Endothelial cell (in vitro differentiated cells): Measurements from ENCODE around the gene FGF4. TPM values are rescaled to one million over a fixed set of nuclear protein-coding genes. Genes with fewer than 3 reads are reported as not detected.

ENCODE experiments used
- DNase-seq: peaks from one replicate; pipeline ENCODE4 v3.0.0; 2021; ENCODE audit warnings: low spot score
- H3K27ac Mint-ChIP-seq: one replicate; pipeline ENCODE4 v1.8.0; 2021; ENCODE audit warnings: mixed read lengths, inconsistent platforms; ENCODE audit not compliant: unreplicated experiment
- H3K27me3 Mint-ChIP-seq: one replicate; pipeline ENCODE4 v1.8.0; 2021; ENCODE audit warnings: mild to moderate bottlenecking, moderate library complexity, mixed read lengths, inconsistent platforms; ENCODE audit not compliant: unreplicated experiment
- H3K36me3 Mint-ChIP-seq: one replicate; pipeline ENCODE4 v1.8.0; 2021; ENCODE audit warnings: mild to moderate bottlenecking, low read depth, mixed read lengths, inconsistent platforms; ENCODE audit not compliant: unreplicated experiment
- H3K4me1 Mint-ChIP-seq: one replicate; pipeline ENCODE4 v1.8.0; 2021; ENCODE audit warnings: mild to moderate bottlenecking, mixed read lengths, inconsistent platforms; ENCODE audit not compliant: unreplicated experiment
- H3K4me3 Mint-ChIP-seq: one replicate; pipeline ENCODE4 v1.8.0; 2021; ENCODE audit warnings: mild to moderate bottlenecking, mixed read lengths, inconsistent platforms; ENCODE audit not compliant: unreplicated experiment
- H3K9me3 Mint-ChIP-seq: one replicate; pipeline ENCODE4 v1.8.0; 2021; ENCODE audit warnings: mixed read lengths, inconsistent platforms; ENCODE audit not compliant: unreplicated experiment
- total RNA-seq: library from RNA; stranded (reverse); fragmentation: NEBNext Ultra II Directional; extraction: Animal tissue kit (Norgen Biotek cat#: 25700); gene quantifications from one replicate; pipeline ENCODE4 v1.2.1, GENCODE V29; 2021; ENCODE audit not compliant: unreplicated experiment
- TF ChIP-seq, protein P1 (sequence below): fragments of 200-600 bp; sonication (generic); IDR thresholded peaks from one replicate; pipeline ENCODE4 v1.5.0; 2021; ENCODE audit warnings: antibody characterized with exemption; ENCODE audit not compliant: unreplicated experiment

The FGF4 gene
- total RNA-seq, 1 donor from 2014 or later: not detected

DNA sequence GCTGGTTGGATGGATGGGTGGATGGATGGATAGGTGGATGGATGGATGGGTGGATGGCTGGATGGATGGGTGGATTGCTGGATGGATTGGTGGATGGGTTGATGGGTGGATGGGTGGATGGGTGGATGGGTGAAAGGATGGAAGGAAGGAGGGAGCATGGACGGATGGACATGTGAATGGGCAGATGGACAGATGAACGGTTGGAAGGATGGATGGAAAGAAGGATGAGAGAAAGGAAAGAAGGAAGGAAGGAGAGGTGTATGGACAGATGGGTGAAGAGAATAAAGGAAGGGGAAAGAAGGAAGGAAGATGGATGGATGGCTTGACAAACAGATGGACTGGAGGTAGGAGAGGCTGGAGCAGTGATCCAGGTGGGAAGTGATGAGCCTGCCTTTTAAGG lies 38.7 kb upstream of the FGF4 start:
- Mint-ChIP-seq H3K36me3 (peaks cover 8% of the 10 kb centered on the region), H3K27me3 (peaks cover 18% of the 10 kb centered on the region), H3K4me1 (no peaks in the 10 kb centered on the region), H3K4me3 (no peak overlapping the region), H3K27ac (no peak overlapping the region), H3K9me3 (no peaks in the 10 kb centered on the region)
- DNase-seq: no peak
- TF ChIP-seq, protein P1, sequence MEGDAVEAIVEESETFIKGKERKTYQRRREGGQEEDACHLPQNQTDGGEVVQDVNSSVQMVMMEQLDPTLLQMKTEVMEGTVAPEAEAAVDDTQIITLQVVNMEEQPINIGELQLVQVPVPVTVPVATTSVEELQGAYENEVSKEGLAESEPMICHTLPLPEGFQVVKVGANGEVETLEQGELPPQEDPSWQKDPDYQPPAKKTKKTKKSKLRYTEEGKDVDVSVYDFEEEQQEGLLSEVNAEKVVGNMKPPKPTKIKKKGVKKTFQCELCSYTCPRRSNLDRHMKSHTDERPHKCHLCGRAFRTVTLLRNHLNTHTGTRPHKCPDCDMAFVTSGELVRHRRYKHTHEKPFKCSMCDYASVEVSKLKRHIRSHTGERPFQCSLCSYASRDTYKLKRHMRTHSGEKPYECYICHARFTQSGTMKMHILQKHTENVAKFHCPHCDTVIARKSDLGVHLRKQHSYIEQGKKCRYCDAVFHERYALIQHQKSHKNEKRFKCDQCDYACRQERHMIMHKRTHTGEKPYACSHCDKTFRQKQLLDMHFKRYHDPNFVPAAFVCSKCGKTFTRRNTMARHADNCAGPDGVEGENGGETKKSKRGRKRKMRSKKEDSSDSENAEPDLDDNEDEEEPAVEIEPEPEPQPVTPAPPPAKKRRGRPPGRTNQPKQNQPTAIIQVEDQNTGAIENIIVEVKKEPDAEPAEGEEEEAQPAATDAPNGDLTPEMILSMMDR: no peak

DNA sequence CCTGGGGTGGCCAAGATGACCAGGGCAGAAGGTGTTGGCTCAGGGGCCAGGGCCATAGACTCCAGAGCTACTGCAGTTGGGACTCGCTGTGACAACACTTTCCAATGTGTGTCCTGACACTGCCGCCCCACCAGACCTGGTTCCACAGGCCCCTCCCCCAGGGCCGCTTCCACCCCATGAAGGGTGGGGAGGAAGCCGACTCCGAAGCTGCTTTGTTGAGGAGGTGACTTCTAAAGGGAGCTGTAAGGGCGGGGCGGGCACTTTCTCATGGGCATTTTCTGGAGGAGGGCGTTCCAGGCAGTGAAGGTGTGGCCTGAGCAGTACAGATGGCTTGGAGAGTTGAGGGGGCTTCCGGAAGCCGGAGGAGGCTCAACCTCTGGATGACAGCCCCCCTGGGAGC lies 37.8 kb upstream of the FGF4 start:
- Mint-ChIP-seq H3K9me3 (no peaks in the 10 kb centered on the region), H3K4me3 (no peak overlapping the region), H3K36me3 (peaks cover 8% of the 10 kb centered on the region), H3K27me3 (peaks cover 18% of the 10 kb centered on the region), H3K27ac (no peak overlapping the region), H3K4me1 (no peaks in the 10 kb centered on the region)
- TF ChIP-seq, protein P1: no peak
- no peak for DNase-seq

DNA sequence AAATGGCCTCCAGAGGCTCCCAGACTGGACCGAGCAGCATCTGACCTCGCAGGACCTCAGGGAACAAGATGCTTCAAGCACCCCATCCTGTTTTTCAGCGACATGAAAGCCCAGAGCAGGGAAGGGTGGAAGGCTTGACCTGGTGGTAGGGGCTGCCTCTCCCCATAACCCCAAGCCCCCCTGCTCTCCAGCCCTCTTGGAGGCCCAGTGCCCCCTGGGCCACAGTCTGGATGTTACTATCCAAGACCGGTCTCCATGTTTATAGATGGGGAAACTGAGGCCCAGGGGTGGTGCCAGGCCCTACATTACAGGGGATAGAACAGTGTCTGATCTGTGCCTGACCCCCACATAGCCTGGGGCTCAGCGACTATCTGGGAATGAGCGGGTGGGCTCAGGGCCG lies 37.1 kb upstream of the FGF4 start:
- Mint-ChIP-seq H3K27me3 (peaks cover 18% of the 10 kb centered on the region), H3K36me3 (peaks cover 8% of the 10 kb centered on the region)
- TF ChIP-seq, protein P1: no peak

DNA sequence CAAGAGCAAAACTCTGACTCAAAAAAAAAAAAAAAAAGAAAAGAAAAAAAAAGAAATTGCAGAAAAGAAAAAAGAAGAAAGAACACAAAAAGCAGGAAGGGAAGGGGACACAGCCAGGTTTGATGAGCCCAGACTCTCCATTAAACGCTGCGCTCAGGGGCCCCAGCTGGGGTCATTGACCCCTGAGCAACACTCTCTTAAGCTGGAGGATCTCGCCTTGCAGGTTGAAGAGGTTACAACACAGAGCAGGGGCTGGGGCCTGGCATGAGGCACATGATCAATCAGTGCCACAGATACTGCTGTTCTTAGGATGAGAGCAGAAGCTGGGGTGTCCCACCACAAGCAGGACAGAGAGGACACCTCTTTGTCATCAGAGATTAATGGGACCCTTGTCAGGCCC lies 36.3 kb upstream of the FGF4 start:
- Mint-ChIP-seq H3K36me3 (peaks cover 8% of the 10 kb centered on the region), H3K4me3 (no peak overlapping the region), H3K9me3 (no peaks in the 10 kb centered on the region), H3K4me1 (no peaks in the 10 kb centered on the region), H3K27me3 (peaks cover 14% of the 10 kb centered on the region), H3K27ac (no peak overlapping the region)
- DNase-seq: no peak
- TF ChIP-seq, protein P1: no peak

More for the DNA sequence above, 37.1 kb upstream of the FGF4 start:
- Mint-ChIP-seq H3K9me3 (no peaks in the 10 kb centered on the region), H3K27ac (no peak overlapping the region), H3K4me3 (no peak overlapping the region), H3K4me1 (no peaks in the 10 kb centered on the region)
- no peak for DNase-seq

DNA sequence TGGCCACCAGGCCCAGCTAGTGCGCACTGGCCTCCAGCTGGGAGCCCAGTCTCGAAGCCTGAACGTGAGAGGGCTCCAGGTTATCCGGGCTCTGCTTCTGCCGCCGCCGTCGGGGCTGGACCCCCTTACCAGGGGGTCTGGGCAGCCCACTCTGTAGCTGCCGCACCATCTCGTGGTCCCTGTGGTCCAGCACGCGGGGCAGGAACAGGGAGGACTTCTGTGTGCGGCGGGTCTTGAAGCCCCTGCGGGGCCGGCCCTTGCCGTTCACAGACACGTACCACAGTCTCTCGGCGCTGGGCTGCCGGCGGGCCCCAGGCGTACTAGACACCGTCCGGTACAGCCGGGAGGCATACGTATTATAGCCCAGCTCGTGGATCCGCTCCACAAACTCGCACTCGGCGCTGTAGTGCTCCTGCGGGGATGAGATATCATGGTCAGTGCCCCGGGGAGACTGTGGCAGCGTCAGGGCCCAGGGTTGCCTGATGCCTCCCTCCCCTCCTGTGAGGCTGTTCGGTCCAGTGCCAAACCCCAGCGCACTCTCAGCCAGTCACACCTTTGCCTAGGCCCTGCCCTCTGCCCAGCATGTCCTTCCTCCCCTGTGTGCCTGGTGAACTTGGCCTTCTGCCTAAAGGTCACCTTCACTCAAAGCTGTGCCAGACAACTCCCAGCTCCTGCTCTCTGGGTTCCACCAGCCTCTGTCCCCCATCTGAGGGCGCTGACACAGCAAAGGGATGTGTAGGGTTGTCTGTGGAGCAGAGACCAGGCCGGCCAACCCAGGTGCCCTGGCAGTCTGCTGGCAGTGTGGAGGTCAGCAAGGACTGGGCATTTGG lies 35.4 kb upstream of the FGF4 start:
- Mint-ChIP-seq H3K36me3 (peaks cover 8% of the 10 kb centered on the region), H3K9me3 (no peaks in the 10 kb centered on the region), H3K27me3 (peaks cover 8% of the 10 kb centered on the region), H3K27ac (no peak overlapping the region), H3K4me3 (no peak overlapping the region), H3K4me1 (no peaks in the 10 kb centered on the region)
- no peak for DNase-seq
- TF ChIP-seq, protein P1: no peak
